Activated T-cell treated with anti-CD3 and anti-CD28 coated beads for 1 hour (primary cell): Measurements from ENCODE around the gene PTRHD1.

ENCODE experiments used
- DNase-seq: peaks from one replicate; pipeline ENCODE4 v3.0.0-alpha.2; 2020; ENCODE audit warnings: low read depth

The PTRHD1 gene

GRCh38 chr2:24756789-24757188, 36.4 kb downstream of the PTRHD1 start:
- no peak for DNase-seq

DNA sequence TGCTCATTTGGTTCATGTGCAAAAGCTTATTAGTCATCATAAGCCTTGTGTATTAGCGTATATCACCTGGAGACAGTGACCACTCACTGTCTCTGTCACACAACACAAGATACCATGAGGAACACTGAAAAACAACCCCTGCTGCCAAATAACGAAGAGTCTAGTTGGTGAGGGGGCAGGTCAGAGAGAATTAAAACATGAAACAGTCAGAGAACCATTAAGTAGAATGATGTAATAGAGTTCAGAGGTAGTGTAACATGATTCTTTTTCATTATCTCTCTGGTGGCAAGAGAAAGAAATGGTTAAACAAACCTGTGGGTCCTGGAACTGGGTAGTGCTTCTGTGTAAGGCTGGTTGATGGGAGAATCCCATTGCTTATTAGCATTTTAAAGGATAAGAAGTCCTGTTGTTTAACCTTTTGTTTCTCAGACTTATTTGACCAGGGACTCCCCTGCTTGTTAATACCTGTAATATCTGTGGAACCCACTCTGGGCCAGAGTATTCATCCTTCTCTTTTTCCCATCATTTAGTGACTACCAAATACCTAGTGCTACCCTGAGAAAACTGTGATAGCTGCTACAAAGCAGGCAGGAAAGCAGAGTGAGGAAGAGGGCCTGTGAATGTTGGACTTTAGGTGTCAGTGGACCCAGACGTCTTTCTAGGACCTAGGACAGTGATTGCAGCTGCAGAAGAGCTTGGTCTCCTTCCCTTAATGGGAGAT, 38.0 kb downstream of the PTRHD1 start:
- no peak for DNase-seq

DNA sequence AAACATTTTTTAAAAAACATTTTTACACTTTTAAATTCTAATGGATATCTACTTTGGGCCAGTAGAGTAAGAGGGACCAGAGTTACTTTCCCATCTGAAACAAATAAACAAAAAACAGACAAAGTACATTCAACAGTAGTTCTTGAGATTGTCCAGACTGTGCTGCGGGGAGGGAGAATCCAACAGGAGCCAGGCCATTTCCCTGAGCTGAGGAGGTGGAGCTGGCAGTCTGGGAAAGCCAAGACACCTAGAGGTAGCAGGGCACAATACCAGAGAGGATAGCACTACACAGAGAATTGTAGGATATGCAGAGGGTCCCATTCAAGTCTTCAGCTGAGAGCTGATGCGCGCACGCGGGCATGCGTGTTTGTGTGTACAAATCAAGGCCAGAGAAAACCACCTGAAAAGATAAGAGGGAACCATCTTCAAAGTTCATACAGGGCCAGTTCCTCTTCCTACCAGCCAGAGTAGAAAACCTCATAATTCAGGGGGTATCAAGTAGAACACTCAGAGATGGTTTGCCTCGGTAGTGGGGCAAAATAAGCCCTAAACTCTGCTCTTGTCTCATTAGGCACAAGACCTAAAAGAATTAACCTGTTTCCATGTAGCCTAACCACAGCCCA, 44.0 kb downstream of the PTRHD1 start:
- no peak for DNase-seq

DNA sequence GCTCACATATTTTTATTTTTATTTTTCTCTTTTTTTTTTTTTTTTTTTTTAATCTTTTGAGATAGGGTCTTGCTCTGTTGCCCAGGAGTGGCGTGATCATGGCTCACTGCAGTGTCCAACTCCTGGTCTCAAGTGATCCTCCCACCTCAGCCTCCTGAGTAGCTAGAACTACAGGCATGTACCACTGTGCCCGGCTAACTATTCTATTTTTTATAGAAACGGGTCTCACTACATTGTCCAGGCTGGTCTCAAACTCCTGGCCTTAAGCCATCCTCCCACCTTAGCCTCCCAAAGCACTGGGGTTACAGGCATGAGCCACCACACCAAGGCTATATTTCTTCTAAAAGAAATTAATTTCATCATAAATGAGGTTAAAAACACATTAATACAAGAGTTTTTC, 45.9 kb downstream of the PTRHD1 start:
- DNase-seq, result no peak

GRCh38 chr2:24745825-24746224, 47.4 kb downstream of the PTRHD1 start:
- DNase-seq, result no peak

DNA sequence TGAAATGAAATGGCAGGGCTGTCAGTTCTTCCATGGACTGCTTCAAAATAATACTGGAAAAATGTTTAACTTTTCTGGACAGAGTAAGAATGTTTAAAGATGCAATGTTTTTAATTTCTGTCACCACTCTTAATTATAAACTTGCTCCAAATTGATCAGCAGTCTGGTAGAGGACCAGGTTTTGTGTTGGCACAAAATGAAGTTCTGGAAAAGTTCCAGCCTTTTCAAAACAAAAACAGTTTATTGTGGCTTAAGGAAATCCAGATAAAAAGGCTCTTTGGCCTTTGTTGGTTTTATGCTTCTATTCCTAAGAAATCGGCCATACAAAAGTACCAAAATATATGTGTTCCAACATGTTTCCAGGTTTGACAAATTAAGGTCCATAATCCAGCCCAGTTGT, 48.8 kb downstream of the PTRHD1 start:
- DNase-seq, result no peak

GRCh38 chr2:24743924-24744323, 49.3 kb downstream of the PTRHD1 start:
- no peak for DNase-seq

- DNase-seq, result no peak
Observed at GRCh38 chr2:24742730-24743129, 50.5 kb downstream of the PTRHD1 start.

DNA sequence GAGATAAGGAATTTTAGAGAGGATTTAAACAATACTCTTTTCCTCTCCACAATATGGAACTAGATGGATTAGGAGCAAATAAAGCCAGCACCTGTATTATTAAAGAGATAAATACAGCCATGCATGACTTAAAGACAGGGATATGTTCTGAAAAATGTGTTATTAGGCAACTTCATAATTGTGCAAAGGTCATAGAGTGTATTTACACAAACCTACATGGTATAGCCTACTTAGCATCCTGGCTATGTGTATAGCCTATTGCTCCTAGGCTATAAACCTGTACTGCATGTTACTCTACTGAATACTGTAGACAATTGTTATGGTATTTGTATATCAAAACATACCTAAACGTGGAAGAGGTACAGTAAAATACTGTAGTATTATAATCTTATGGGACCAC, 53.0 kb downstream of the PTRHD1 start:
- DNase-seq, result no peak
